ENCODE measurements around the gene EIF3F.

The EIF3F gene

DNA sequence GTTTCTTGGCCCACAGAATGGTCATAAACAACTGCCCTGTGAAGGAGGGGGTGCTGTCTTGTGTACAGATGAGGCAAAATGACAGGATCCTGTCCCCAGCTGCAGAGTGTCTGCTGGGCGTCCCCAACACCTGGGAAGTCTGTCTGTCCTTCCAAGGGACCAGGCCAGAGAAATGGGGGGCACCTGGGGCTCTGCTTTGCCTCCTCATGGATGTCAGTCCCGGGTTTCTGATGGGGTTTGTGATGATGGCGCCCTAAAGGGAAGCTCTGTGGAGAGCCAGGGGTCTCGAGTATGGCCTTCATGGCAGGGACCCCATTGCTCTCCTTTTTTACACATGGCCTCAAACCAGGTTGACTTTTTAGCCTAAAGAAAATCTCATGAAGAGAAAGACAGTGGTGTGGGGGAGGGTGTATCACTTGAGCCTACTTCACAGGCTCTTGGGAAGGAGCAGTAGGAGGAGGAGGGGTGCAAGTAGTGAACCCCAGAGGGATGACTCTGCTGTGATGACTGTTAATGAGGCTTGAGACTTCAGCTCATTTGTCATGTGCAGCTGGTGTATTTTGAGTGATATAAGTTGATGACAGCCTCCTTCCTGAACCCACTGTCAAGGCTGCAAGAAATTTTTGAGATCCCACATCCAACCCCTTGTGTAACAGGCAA is 53.3 kb downstream of the EIF3F start:
- no peak for DNase-seq

DNA sequence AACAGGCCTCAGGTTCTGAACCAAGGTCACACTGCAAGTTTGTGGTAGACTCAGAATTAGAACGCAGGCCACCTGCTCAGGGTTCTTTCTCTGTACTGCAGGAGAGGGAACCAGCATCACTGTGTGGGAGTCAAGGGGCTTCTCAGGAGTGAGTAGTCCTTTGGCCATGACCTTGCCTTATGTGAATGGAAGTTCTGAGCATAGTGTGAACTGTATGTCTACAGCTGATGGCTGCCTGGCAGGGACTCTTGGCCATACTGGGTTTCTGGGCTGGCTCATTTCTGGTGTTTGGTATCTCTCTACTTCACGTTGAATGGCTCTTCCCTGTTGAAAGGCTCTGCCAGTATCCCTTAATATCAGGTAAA is 53.8 kb downstream of the EIF3F start:
- no peak for DNase-seq

DNA sequence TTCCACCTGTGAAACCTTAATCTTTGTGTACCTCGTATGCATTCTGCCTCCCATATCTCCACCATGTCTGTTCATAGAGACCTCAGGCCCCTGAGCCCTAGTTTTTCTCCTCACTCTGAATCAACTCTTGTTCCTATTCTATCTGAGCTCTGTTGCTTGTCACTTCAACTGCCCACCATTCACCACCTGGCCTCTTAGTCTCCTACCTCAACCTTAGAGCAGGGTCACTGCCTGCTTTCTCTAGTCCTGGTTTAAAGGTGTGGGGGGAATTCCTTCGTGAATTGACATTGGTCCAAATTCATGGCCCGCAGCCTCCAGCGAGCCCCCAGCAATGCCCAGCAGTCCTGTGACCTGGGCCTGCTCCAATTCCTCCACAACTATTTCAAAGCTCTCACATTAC is 54.4 kb downstream of the EIF3F start:
- DNase-seq, result no peak

DNA sequence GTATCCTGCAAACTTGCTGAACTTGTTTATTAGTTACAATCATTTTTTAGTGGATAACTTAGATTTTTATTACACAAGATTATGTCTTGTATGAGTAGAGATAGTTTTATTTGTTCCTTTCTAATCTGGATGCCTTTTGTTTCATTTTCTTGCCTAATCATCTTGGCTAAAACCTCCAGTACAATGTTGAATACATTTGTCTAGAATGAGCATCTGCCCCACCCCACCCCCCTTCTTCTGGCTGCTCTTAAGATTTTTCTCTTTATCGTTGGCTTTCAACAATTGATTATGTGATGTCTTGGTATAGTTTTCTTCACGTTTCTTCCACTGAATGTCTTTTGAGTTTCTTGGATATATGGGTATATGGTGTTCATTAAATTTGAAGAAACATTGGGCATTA is 56.6 kb downstream of the EIF3F start:
- no peak for DNase-seq

DNA sequence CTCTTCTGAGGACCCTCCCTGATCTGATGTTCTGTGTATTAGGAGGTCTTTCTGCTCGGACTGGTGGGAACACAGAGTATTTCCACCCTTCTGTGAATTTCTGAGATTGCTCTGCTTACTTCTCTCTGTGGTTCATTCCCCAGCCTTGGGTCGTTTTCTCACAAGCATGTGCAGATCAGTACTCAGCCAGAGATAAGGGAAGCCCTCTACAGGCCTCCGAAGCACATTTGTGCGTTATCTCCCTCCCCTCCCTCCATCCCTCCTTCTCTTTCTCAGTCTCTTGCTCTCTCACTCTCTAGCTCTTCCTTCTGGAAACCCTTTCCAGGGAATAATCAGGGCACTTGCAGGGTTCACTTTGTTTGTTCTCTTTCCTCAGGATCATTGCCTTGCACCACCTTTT is 58.7 kb downstream of the EIF3F start:
- DNase-seq, result no peak

DNA sequence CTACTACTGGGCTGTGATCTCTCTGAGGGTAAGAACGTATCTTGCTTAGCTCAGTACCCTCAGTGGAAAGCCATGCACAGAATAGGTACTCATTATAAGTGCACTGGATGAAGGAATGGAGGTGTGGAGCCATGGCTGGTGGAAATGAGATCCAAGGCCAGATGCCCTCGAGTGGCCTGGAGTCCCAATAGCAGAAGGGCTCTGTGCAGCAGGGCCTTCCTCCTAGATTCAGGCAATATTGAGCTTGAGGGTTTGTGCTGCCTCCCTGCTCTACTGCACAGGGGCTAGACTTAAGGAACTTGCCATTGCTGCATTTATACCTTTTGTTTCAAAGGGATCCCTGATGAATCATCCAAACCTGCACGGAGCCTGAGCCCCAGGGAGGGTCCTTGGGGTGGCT is 60.2 kb downstream of the EIF3F start:
- DNase-seq, result no peak

DNA sequence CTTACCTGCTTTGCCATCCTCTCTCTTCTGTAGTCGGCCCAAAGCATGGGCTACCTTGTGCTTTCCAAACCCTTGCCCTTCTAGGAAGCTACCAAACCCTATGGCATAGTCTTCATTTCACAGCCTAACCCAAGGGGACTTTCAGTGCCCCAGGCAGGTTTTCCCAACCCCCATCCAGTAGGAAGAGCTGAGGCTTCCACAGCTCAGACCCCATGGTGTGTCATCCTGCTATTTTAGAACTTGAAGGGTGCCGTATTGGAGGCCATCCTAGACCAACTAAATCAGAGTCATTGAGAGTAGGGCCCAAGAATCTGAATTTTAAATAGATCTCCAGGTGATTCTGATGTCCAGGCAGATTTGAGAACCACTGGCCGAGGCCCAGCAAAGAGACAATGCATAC is 61.9 kb downstream of the EIF3F start:
- no peak for DNase-seq
